Occipital lobe (tissue), 2 donors: ENCODE data around the gene SNRNP35. TPM values are rescaled to one million over a fixed set of nuclear protein-coding genes. Genes with fewer than 3 reads are reported as not detected.
"Not testable (repeated sequence)": the region's sequence is repeated elsewhere in the genome, so short reads cannot be mapped to it uniquely, and the experiment has no call there.

Source experiments
- DNase-seq: peaks from one replicate; lab custom pipeline; 2025; lab: John Stamatoyannopoulos, UW
- total RNA-seq: library from RNA; depleted of rRNA; stranded (reverse); fragments of >200 nt; gene quantifications from one replicate; pipeline ENCODE4 v1.2.3, GENCODE V29; 2014

The SNRNP35 gene
- total RNA-seq, 1 donor from 2014 or later = 25.4 TPM

DNA sequence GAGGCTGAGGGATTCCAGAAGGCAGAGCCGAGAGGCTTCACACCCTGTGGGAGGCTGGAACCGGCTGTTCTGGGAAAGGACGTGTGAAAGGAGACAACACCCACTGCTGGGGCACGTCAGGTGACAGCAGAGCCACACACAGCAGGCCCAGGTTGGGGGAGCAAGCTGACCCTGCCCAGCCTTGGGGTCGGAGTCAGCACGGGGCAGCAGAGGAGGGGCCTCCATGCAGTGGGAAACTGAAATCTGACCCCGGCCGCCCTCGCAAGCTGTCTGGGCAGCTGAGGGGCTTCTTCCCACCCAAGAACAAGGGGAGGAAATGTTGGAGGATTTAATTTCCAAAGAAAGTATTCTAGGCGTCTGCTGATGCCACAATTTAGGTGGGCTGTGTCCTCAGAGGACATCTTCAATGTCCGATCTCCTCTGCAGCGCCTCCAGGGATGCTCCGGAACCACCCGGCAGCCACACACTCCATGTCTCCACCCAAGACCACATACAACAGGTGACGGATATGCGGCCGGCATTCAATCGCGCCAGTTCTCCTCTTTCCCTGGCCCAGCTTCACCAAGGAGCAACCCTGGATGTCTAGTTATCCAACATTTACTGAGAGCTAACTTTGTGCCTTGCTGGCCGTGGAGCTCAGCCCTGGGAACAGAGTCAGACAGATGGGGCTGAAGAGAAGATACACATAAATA lies 30.7 kb downstream of the SNRNP35 start:
- DNase-seq = no peak

DNA sequence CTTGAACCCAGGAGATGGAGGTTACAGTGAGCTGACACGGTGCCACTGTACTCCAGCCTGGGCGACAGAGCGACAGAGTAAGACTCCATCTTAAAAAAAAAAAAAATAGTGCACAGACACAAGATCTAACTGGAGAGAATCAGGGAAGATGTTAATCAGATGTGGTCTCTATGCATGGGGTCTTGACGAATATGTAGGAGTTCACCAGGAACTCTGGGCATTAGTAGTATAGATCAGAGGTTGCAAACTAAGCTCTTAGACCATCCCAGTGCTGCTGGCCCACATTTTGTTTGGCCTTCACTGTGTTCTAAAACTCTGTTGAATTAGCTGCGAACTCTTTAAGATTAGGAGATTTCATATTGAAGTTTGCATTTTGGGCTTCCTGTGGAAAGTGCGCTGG lies 31.6 kb downstream of the SNRNP35 start:
- no peak for DNase-seq

DNA sequence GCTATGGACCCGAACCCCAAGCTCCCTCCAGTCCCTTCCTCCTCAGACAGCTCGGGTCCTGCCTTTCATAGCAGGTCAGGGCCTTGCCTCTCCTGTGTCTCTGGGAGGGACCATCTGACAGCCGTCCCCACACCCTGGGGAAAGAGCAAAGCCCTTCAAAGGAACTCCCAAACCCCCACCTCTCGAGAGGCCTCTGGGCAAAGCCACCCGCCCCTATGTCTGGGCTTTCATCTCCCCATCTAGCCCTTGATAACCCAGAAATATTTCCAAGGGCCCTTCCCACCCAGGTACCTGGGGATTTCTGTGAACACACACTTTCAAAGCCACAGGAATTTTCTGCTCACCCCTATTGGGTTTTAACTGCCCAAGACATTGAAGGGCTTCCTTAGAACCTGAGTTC lies 32.1 kb downstream of the SNRNP35 start:
- no peak for DNase-seq

DNA sequence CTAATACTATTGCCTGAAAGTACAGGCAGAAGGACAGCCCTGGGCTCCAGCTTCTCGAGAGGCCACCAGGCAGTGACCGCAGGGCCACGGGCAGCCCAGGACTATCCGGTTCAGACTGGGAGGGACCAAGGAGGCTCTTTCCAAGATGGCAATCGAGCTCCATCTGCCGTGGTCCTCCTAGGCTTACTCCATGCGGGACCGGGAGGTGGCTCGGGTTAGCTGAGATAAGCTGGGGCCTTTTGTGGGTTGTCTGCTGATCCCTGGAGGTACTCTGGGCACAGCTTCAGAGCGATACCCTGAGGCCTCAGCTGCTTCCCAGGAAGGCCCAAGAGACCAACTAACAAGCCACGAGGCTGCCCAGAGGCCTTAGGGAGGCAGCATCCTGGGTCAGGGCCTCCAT lies 33.1 kb downstream of the SNRNP35 start:
- DNase-seq = no peak

DNA sequence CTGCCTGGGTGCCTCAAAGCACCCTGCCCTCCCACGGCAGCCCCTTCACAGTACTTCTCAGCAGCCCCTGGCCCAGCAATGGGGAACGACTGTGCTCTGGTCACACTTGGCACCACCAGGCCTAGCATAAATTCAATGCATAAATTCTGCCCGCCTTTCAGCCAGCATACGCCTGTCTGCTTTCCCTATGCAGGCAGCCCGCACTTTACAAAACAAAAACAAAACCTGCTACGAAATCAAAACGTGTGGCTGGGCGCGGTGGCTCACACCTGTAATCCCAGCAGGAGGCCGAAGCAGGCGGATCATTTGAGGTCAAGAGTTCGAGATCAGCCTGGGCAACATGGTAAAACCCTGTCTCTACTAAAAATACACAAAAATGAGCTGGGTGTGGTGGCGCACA lies 33.5 kb downstream of the SNRNP35 start:
- DNase-seq = no peak

DNA sequence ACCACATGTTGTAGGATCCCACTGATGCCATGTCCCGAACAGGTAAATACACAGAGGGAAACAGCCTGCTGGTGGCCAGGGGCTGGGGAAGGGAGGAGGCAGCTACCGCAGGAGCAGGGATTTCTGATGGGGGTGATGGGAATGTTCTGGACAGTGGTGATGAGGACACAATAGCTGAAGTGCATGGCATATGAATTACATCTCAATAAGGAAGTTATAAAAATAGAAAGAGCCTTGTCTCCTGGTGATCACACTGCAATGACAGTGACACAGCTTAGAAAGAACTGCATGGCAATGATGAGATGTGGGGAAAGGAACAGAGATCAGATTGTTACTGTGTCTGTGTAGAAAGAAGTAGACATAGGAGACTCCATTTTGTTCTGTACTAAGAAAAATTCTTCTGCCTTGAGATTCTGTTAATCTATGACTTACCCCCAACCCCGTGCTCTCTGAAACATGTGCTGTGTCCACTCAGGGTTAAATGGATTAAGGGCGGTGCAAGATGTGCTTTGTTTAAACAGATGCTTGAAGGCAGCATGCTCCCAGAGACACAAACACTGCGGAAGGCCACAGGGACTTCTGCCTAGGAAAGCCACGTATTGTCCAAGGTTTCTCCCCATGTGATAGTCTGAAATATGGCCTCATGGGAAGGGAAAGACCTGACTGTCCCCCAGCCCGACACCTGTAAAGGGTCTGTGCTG lies 34.5 kb downstream of the SNRNP35 start:
- DNase-seq = not testable (repeated sequence)

DNA sequence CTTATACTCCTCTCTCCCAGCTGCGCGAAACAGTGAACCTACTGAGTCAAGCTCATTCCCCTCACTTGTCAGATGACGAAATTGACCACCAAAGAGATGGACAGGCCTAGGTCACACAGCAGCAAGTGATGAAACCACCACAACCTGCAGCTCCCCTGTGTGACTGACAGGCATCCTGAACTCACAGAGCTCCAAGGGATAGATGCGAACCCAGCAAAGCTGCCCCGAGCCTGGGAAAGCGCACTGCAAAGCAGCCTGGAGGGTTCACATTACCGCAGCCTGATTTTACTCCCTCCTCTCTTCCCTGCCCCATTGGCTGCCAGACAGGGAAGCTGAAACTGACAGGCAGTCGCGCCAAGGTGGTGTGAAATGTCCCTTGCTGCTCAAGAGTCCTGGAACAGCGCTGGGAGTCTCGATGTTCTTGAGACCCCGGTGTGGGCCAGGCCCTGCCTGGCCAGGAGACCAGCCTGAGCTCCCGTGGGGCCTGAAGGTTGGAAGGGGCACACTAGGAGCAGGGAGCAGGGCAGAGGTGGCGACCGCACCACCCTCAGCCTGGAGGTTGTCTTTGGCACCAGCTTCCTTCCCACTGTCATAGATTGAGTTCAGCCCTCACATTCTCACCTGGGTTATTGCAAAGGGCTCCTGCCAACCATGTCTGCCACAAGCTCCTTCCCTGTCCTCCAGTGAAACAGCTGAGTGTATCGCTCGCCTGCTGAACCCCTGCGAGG lies 36.3 kb downstream of the SNRNP35 start:
- no peak for DNase-seq

DNA sequence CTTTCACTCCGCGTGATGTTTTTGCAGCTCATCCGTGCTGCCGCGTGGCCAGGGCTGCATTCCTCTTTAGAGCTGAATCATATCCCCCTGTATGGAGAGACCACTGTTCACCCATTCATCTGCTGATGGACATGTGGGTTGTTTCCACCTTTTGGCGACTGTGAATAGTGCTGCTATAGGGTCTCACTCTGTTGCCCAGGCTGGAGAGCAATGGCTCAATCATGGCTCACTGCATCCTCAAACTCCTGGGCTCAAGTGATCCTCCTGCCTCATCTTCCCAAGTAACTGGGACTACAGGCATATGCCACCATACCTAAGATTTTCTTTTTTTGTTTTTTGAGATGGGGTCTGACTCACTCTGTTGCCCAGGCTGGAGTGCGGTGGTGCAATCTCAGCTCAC lies 39.1 kb downstream of the SNRNP35 start:
- DNase-seq = no peak

DNA sequence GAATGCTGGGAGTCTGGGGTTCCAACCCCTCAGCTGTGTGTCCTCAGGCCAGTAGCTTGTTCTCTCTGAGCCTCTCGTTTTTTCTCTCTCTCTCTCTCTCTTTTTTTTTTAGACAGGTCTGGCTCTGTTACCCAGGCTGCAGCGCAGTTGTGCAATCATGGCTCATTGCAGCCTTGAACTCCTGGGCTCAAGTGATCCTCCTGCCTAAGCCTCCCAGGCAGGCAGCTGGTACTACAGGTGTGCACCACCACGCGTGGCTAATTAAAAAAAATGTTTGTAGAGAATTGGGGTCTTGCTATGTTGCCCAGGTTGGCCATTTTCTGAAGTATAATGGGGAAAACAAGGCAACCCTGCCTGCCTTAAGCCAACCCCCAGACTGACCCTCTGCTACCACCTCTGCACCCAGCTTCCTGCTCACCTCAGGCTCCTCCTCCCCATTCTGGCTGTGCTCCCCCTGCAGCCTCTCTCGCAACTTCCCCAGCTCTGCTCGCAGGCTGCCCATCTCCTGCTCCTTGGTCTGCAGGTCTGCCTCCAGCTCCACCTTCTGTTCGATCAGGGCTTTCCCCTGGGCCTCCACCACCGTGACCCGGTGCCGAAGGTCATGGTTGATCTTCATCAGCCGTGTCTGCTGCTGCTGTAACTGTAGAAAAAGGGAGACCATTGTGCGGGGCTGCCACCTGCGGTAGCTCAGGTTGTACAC lies 40.3 kb downstream of the SNRNP35 start:
- no peak for DNase-seq

DNA sequence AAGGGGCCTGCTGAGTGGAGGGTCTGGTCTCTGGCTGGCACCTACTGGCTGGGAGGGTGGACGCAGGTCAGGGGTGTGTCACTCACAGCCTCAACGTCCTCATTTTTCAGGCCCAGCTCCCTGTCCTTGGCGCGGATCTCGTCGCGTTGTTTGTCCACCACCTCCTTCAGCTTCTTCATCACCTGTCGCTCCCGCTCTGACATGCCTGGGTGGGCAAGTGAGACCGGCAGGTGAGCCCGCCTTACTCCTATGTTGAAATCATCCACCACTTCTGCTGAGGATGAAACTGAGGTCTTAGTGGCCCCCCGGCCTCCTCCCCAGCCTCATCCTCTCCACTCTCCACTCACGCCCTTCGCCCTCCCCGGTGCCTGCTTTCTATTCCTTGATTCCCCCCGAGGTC lies 41.4 kb downstream of the SNRNP35 start:
- DNase-seq = no peak

DNA sequence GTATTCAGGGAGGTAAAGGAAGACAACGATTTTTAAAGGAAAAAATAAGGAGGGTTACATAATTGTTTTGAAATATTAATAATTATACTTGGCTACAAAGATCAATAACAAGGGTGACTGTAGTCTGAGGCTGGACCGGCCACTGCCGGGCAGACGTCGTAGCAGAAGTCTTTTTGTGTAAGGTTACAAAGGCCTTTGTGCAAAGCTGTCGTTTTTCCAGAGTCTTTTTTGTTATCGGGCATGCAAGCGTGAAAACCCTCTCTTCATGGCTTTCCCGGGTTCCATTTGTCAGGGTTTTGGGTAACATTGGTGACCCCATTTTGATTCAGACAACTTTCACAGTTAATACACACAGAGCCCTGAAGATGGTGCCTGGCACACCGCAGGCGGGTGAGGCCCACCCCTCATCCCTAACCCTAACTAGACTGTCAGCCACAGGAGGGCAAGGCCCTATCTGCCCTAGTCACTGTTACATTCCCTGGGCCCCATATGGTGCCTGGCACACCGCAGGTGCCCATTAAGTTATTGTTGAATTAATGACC lies 44.3 kb downstream of the SNRNP35 start:
- no peak for DNase-seq

DNA sequence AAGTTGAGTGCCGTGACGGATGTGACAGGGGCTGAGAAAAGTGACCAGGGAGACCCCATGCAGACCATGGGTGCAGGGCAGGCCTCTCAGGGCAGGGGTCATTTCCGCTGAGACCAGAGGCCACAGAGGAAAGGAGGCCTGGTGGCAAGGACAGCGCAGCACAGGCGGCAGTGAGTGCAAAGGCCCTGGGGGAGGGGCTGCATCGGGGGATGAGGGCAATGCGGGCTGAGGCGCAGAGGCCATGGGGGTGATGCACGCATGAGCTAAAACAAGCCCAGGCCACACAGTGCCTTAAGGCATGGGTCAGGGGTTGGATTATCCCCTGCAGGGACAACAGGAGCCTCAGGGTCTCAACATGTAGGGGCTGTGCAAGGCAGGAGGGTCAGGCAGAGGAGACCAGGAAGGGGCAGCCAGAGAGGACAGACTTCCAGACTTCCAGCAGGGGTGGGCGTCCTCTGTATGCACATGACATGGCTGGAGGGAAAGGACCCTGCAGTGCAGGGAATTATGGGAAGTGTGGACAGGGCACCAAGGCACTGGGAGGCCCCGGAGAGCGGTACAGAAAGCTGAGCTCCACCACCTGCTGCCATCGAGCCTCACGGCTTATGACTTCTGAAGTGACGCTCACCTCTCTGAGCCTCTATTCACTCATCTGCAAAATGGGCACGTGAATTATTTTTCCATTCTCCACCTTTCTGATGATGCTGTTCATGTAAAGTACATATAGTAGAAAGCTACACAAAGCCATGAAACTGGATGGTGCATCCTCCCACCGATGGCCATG lies 48.3 kb downstream of the SNRNP35 start:
- DNase-seq = no peak

DNA sequence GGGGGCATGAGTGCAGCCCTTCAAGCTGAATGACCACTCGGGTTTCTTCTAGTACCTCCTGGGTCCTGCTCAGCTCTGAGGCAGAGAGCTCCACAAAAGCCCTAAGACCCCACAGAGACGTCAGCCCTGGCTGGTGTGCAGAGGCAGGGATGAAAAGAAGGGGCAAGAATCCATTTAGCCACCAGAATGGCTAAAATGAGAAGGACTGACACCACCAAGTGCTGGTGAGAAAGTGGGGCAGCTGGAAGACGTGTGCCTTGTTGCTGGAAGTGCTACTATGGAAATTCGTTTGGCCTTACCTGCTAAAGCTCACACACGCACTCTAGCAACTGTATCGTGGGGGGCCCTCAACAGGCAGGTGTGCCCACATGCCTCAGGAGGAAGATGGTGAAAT lies 48.9 kb downstream of the SNRNP35 start:
- DNase-seq = no peak

DNA sequence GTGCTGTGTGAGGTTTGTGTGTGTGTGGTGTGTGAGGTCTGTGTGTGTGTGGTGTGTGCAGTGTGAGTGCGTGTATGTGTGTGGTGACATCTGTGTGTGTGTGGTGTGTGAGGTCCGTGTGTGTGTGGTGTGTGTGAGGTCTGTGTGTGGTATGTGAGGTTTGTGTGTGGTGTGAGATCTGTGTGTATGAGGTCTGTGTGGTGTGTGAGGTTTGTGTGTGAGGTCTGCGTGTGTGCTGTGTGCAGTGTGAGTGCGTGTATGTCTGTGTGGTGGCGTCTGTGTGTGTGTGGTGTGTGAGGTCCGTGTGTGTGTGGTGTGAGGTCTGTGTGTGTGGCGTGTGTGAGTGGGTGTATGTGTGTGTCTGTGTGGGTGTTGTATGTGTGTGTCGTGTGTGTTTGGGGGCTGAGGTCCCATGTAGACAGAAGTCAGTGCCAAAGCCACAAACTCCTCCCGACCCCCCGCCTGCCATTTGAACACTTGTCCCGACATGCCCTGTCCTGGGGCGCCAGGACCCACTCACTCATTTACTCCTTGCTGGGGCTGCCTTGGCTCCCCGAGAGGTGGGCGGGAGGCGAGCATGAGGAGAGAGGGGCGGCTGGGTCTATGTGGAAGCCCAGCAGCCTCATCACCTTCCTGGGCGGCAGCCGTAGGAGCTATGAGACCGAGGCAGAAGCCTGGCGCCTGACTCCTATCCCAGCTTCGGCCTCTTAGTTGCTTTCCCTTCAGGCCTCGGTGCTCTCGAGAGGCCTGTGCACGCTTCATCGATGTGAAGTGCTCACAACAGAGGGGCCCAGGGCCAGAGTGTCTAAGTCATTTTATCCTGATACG lies 55.1 kb downstream of the SNRNP35 start:
- DNase-seq = no peak

DNA sequence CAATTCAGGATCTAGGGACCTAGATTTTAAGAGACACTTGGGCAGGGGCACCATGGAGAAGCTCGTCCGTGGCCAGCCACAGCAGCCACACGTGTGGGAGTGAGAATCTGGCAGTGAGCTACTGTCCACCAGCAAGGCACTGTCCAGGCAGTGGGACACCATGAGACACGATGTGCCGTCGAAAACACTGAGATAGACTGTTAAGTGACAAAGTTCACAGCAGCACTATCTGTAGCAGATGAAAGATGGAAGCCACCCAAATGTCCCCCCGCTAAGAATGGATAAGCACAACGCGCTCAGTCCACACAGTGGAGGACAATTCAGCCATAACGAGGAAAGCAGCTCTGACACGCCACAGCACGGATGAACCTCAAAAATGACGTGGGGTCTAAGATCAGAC lies 55.9 kb downstream of the SNRNP35 start:
- no peak for DNase-seq

DNA sequence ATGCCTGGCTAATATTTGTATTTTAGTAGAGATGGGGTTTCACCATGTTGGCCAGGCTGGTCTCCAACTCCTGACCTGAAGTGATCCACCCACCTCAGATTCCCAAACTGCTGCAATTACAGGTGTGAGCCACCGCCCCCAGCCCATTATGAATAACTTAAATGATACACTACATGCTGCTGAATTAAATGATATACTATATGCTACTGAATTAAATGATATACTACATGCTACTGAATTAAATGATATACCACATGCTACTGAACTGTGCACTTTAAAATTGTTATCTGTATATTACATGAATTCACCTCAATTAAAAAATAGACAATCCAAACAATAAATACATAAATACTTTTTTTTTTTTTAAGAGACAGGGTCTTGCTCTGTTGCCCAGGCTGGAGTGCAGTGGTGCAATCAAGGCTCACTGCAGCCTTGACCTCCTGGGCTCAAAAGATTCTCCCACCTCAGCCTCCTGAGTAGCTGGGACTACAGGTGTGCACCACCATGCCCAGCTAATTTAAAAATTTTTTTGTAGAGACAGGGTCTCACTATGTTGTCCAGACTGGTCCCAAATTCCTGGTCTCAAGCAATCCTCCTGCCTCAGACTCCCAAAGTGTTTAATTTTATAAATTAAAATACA lies 56.8 kb downstream of the SNRNP35 start:
- DNase-seq = not testable (repeated sequence)

DNA sequence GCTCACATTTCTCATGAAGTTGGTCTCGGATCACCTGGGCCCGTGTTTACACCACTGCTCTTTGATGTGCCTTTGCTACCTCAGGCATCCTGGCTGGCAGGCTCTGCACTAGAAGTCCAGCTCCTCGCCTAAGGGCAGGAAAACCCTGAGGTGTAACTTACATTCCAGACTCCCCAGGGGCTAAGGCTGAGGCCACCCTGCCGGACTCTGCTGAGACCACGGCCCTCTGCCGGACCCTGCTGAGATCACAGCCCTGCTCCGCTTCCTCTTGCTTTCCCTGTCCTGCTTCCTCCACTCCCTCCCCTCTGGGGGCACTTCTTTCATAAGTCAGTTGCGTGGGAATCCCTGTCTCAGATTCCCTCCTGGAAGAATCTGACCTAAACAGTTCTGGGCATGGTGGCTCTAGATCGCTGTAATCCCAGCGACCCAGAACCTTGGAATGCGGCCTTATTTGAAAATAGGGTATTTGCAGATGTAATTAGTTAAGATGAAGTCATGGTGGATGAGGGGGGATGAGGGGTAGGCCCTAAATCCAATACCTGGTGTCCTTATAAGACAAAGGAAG lies 58.4 kb downstream of the SNRNP35 start:
- DNase-seq = no peak
